Ovary (tissue), 3 donors: ENCODE measurements around the gene INTS11.

Experiments used
- CTCF ChIP-seq, 3 donors: fragments of 450-650 bp in 2 of 3; fragments of 200-600 bp in 1 of 3; IDR thresholded peaks; one replicate each; pipeline versions ENCODE4 v1.5.1 to v1.8.0; 2016 to 2022; ENCODE audit warnings: antibody characterized with exemption in 3 of 3, mild to moderate bottlenecking in 1 of 3
- EP300 ChIP-seq: sonication (generic); formaldehyde crosslinking; IDR thresholded peaks from one replicate; pipeline ENCODE4 v1.6.1; 2017; ENCODE audit warnings: antibody characterized with exemption
- POLR2A ChIP-seq: fragments of 450-650 bp; IDR thresholded peaks from one replicate; pipeline ENCODE4 v1.6.1; 2017; ENCODE audit warnings: antibody characterized with exemption, mild to moderate bottlenecking, moderate library complexity
- donor health status: DM: no; HTN: no; CAD: no.

DNA sequence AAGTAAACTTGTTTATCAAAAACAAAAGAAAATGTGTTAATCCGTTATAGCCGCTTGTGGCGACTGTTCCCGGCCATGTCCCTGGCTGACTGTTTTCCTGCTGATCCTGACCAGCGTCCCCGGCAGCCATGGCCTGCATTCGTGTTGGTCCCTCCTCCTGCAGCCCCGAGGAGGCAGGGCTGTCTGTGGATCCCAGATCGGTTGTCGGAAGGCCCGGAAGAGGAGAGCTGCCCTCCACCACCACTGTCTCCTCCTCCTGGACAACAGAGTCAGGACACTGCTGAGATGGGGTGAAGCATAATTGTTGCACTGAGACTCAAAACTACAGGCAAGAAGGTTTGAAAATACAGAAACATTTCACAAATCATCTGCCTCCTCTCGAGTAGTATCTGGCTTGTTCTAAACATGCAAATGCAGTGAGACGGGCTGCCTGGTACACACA lies 37.5 kb upstream of the INTS11 start:
- no peak for TF ChIP-seq CTCF (IDR thresholded peaks at IDR 0.05)
- TF ChIP-seq EP300 = no peak
- no peak for TF ChIP-seq POLR2A
